Endometrial microvascular endothelial cells (primary cell): ENCODE measurements around the gene DEFB118. TPM values are rescaled to one million over a fixed set of nuclear protein-coding genes. Genes with fewer than 3 reads are reported as not detected.

Experiments
- total RNA-seq: library from RNA; depleted of rRNA; stranded (reverse); fragments of >200 nt; gene quantifications from one replicate; pipeline ENCODE4 v1.2.3, GENCODE V29; 2015; ENCODE audit errors: inconsistent ontology term

DEFB118 gene
- total RNA-seq, 1 donor from 2014 or later, result not detected

Other genes with a start within 250 kb of the DEFB118 start
- gene DEFB115, start 110.9 kb upstream of the DEFB118 start, total RNA-seq, result not detected
- not detected for gene DEFB116, start 60.0 kb upstream of the DEFB118 start, total RNA-seq
- gene DEFB119, start 22.0 kb downstream of the DEFB118 start, total RNA-seq, result not detected
- gene DEFB121, start 37.6 kb downstream of the DEFB118 start, total RNA-seq, result not detected
- not detected for gene DEFB123, start 72.0 kb downstream of the DEFB118 start, total RNA-seq
- gene DEFB124, start 106.5 kb downstream of the DEFB118 start, total RNA-seq, result not detected
- not detected for gene REM1, start 106.7 kb downstream of the DEFB118 start, total RNA-seq
- gene HM13, start 145.8 kb downstream of the DEFB118 start, total RNA-seq, result 91.8 TPM
- gene ID1, start 236.7 kb downstream of the DEFB118 start, total RNA-seq, result 279 TPM